Progenitor cell of endocrine pancreas (in vitro differentiated cells): ENCODE measurements around the gene LRRC8B. TPM values are rescaled to one million over a fixed set of nuclear protein-coding genes. Genes with fewer than 3 reads are reported as not detected.

ENCODE experiments used
- DNase-seq: peaks from one replicate; pipeline ENCODE4 v3.0.0; 2021; ENCODE audit warnings: low spot score; ENCODE audit not compliant: unreplicated experiment
- H3K27ac Mint-ChIP-seq: 2 replicates; pipeline ENCODE4 v1.8.0; 2021; ENCODE audit warnings: mild to moderate bottlenecking, moderate library complexity, mixed read lengths
- H3K27me3 Mint-ChIP-seq: 2 replicates; pipeline ENCODE4 v1.8.0; 2021; ENCODE audit warnings: mixed read lengths
- H3K36me3 Mint-ChIP-seq: 2 replicates; pipeline ENCODE4 v1.8.0; 2022; ENCODE audit warnings: mixed read lengths; ENCODE audit not compliant: insufficient read depth
- H3K4me1 Mint-ChIP-seq: 2 replicates; pipeline ENCODE4 v1.8.0; 2021; ENCODE audit warnings: low read depth, mixed read lengths
- H3K4me3 Mint-ChIP-seq: 2 replicates; pipeline ENCODE4 v1.8.0; 2021; ENCODE audit warnings: low read depth, mild to moderate bottlenecking, moderate library complexity, mixed read lengths
- H3K9me3 Mint-ChIP-seq: 2 replicates; pipeline ENCODE4 v1.8.0; 2021; ENCODE audit warnings: low read depth, mixed read lengths
- CTCF ChIP-seq: fragments of 200-600 bp; sonication (generic); IDR thresholded peaks from one replicate; pipeline ENCODE4 v1.5.0; 2021; ENCODE audit warnings: antibody characterized with exemption, mild to moderate bottlenecking; ENCODE audit not compliant: unreplicated experiment
- total RNA-seq: library from RNA; stranded (reverse); gene quantifications from 2 replicates; pipeline ENCODE4 v1.2.1, GENCODE V29; 2021

LRRC8B gene
- total RNA-seq, 1 donor from 2014 or later, result 22.2 TPM

GRCh38 chr1:89637496-89637895 lies 112.9 kb downstream of the LRRC8B start:
- H3K4me1 Mint-ChIP-seq, result peaks cover 9% of the 10 kb centered on the region
- DNase-seq, result no peak
- no peaks in the 10 kb centered on the region for H3K36me3 Mint-ChIP-seq
- no peak overlapping the region for H3K4me3 Mint-ChIP-seq
- no peak overlapping the region for H3K27ac Mint-ChIP-seq
- TF ChIP-seq CTCF, result no peak
- H3K27me3 Mint-ChIP-seq, result peaks cover 20% of the 10 kb centered on the region
- H3K9me3 Mint-ChIP-seq, result no peaks in the 10 kb centered on the region

- no peaks in the 10 kb centered on the region for H3K4me1 Mint-ChIP-seq
- H3K4me3 Mint-ChIP-seq, result no peak overlapping the region
Observed at GRCh38 chr1:89640440-89640839, 115.8 kb downstream of the LRRC8B start.

GRCh38 chr1:89641781-89642180 lies 117.2 kb downstream of the LRRC8B start:
- TF ChIP-seq CTCF, result no peak
- H3K4me1 Mint-ChIP-seq, result no peaks in the 10 kb centered on the region

More at GRCh38 chr1:89640440-89640839, 115.8 kb downstream of the LRRC8B start:
- Mint-ChIP-seq H3K27ac (no peak overlapping the region), H3K36me3 (no peaks in the 10 kb centered on the region), H3K27me3 (peaks cover 9% of the 10 kb centered on the region), H3K9me3 (peaks cover 3% of the 10 kb centered on the region)
- no peak for TF ChIP-seq CTCF
- no peak for DNase-seq

GRCh38 chr1:89643577-89643976 lies 118.9 kb downstream of the LRRC8B start:
- Mint-ChIP-seq H3K4me3 (no peak overlapping the region), H3K36me3 (no peaks in the 10 kb centered on the region), H3K27me3 (no peaks in the 10 kb centered on the region), H3K4me1 (no peaks in the 10 kb centered on the region), H3K27ac (no peak overlapping the region), H3K9me3 (peaks cover 9% of the 10 kb centered on the region)
- no peak for TF ChIP-seq CTCF
- DNase-seq, result no peak

More at GRCh38 chr1:89641781-89642180, 117.2 kb downstream of the LRRC8B start:
- no peak for DNase-seq
- H3K27ac Mint-ChIP-seq, result no peak overlapping the region
- peaks cover 9% of the 10 kb centered on the region for H3K9me3 Mint-ChIP-seq
- H3K4me3 Mint-ChIP-seq, result no peak overlapping the region
- no peaks in the 10 kb centered on the region for H3K27me3 Mint-ChIP-seq
- H3K36me3 Mint-ChIP-seq, result no peaks in the 10 kb centered on the region

GRCh38 chr1:89644119-89644814 lies 119.6 kb downstream of the LRRC8B start:
- DNase-seq, result no peak
- Mint-ChIP-seq H3K27ac (no peak overlapping the region), H3K4me1 (no peaks in the 10 kb centered on the region), H3K36me3 (no peaks in the 10 kb centered on the region), H3K27me3 (no peaks in the 10 kb centered on the region), H3K4me3 (no peak overlapping the region), H3K9me3 (peaks cover 9% of the 10 kb centered on the region)
- TF ChIP-seq CTCF, result no peak
